ENCODE results near the gene TTC17. TPM values are rescaled to one million over a fixed set of nuclear protein-coding genes. Genes with fewer than 3 reads are reported as not detected.

TTC17 gene, protein sequence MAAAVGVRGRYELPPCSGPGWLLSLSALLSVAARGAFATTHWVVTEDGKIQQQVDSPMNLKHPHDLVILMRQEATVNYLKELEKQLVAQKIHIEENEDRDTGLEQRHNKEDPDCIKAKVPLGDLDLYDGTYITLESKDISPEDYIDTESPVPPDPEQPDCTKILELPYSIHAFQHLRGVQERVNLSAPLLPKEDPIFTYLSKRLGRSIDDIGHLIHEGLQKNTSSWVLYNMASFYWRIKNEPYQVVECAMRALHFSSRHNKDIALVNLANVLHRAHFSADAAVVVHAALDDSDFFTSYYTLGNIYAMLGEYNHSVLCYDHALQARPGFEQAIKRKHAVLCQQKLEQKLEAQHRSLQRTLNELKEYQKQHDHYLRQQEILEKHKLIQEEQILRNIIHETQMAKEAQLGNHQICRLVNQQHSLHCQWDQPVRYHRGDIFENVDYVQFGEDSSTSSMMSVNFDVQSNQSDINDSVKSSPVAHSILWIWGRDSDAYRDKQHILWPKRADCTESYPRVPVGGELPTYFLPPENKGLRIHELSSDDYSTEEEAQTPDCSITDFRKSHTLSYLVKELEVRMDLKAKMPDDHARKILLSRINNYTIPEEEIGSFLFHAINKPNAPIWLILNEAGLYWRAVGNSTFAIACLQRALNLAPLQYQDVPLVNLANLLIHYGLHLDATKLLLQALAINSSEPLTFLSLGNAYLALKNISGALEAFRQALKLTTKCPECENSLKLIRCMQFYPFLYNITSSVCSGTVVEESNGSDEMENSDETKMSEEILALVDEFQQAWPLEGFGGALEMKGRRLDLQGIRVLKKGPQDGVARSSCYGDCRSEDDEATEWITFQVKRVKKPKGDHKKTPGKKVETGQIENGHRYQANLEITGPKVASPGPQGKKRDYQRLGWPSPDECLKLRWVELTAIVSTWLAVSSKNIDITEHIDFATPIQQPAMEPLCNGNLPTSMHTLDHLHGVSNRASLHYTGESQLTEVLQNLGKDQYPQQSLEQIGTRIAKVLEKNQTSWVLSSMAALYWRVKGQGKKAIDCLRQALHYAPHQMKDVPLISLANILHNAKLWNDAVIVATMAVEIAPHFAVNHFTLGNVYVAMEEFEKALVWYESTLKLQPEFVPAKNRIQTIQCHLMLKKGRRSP
- 10 to 100 TPM; 71.4 to 87.3 TPM for total RNA-seq

DNA sequence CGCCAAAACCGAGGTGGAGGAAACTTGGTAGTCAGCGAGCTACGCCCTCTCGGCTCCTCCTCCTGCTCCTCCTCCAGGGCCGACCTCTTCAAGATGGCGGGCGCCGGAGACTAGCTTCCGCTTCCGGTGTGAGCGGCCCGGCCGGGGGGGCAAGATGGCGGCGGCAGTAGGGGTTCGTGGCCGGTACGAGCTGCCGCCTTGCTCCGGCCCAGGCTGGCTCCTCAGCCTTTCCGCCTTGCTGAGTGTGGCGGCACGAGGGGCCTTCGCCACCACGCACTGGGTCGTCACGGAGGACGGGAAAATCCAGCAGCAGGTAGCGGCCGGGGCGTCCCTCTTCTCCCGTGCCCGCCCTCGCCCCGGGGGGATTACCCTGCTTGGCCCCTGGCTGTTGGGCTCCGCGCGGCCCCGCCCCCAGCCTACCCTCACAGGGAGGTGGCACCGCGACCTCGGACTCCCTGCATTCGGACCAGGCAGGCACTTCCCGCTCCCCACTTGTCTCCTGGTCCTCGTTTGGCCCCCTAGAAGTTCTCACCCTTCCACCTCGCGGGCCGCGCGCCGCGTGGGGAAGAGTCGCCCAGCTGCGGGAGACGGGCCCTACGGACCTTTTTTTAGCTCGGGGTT, at the start of gene TTC17:
TSS of gene TTC17 (plus strand) at position 120 of the 621 bp plus-strand sequence. CDS start at position 155, 35 bp downstream.
- Histone ChIP-seq H3K9me3 (no peaks in the 10 kb centered on the region), H3K4me1 (replicated peaks) (peaks cover 7% of the 10 kb centered on the region), H3K4me3 (peak within 1 kb of the TSS; percentile 93), H3K27me3 (replicated peaks; ENCODE audit: insufficient read depth) (no peaks in the 10 kb centered on the region), H3K27ac (peak within 1 kb of the TSS; percentile 79 to 82), H3K36me3 (no peaks in the 10 kb centered on the region)
- peak; percentile 91 for DNase-seq (ENCODE audit: low spot score)
- under 1% methylated on average over 50 of the region's 58 CpGs for WGBS
- TF ChIP-seq, protein P1, sequence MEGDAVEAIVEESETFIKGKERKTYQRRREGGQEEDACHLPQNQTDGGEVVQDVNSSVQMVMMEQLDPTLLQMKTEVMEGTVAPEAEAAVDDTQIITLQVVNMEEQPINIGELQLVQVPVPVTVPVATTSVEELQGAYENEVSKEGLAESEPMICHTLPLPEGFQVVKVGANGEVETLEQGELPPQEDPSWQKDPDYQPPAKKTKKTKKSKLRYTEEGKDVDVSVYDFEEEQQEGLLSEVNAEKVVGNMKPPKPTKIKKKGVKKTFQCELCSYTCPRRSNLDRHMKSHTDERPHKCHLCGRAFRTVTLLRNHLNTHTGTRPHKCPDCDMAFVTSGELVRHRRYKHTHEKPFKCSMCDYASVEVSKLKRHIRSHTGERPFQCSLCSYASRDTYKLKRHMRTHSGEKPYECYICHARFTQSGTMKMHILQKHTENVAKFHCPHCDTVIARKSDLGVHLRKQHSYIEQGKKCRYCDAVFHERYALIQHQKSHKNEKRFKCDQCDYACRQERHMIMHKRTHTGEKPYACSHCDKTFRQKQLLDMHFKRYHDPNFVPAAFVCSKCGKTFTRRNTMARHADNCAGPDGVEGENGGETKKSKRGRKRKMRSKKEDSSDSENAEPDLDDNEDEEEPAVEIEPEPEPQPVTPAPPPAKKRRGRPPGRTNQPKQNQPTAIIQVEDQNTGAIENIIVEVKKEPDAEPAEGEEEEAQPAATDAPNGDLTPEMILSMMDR (IDR thresholded peaks at IDR 0.05) = no peak
- peak; percentile 96 for TF ChIP-seq POLR2AphosphoS5 (IDR thresholded peaks at IDR 0.05)
- TF ChIP-seq POLR2A (IDR thresholded peaks at IDR 0.05) = peak; percentile 66
- intact Hi-C loops (cut with DNase I) = no loop called here

DNA sequence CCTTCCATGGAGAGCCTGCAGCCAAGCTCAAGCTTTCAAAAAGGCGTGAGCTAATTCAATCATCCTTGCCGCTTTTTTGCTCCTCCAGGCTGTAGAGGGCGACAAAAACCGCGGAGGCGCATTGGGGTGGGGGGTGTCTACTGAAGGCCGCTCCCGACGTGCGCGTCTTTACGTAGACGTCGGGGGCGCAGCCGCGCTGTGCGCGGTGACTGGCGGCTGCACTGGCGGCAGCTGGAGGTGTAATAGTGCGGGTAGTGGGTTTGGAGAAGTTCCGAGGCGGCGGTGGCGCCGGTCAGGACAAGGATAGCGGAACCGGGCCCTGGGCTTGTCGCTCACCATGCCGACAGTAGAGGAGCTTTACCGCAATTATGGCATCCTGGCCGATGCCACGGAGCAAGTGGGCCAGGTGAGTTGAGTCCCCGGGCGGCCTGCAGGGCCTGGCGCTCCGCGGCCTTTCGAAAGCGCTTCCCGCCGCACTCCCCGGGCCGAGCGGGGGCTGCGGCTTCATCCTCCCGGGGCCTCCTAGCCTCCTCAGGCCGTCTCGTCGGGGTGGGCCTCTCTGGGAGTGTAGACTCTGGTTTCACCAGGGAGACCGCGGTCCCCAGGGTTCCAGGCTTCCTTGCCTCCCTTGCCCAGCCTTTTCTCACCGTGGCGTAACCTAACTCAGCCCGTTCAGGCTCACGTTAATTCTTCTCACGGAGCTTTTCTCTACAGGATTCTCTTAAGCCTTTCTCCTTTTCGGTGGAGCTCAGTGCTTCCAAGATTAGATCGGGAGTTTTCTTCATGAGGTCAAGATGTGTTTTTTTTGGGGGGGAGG, 46.7 kb upstream of the TTC17 start, which contains the start of gene API5:
TSS of gene API5 (plus strand) at position 206 of the 817 bp plus-strand sequence. CDS start at position 338, 132 bp downstream.
- under 1% methylated on average over 60 of the region's 60 CpGs for WGBS
- intact Hi-C loops (cut with DNase I) = no loop called here

GRCh38 chr11:43315966-43316365, 42.8 kb upstream of the TTC17 start:
- TF ChIP-seq POLR2A (IDR thresholded peaks at IDR 0.05) = no peak
- TF ChIP-seq POLR2AphosphoS5 (IDR thresholded peaks at IDR 0.05) = no peak
- no peak for DNase-seq (ENCODE audit: low spot score)
- no peaks in the 10 kb centered on the region for H3K36me3 ChIP-seq
- H3K4me3 ChIP-seq = no peak overlapping the region
- no peaks in the 10 kb centered on the region for H3K27me3 ChIP-seq (replicated peaks; ENCODE audit: insufficient read depth)
- no peaks in the 10 kb centered on the region for H3K9me3 ChIP-seq
- no peaks in the 10 kb centered on the region for H3K4me1 ChIP-seq (replicated peaks)
- intact Hi-C loops (cut with DNase I) = no loop called here
- no peak overlapping the region for H3K27ac ChIP-seq
- 79% methylated on average over 2 of the region's 2 CpGs for whole genome bisulfite sequencing

More for the DNA sequence above, 46.7 kb upstream of the TTC17 start, which contains the start of gene API5:
- TF ChIP-seq POLR2A (IDR thresholded peaks at IDR 0.05) (peak; percentile 65), POLR2AphosphoS5 (IDR thresholded peaks at IDR 0.05) (peak; percentile 85)
- TF ChIP-seq, protein P1 (IDR thresholded peaks at IDR 0.05) = peak in 3 of 4 experiments; percentile 72 to 79 (median 77)
- Histone ChIP-seq H3K9me3 (no peaks in the 10 kb centered on the region), H3K27me3 (replicated peaks; ENCODE audit: insufficient read depth) (no peaks in the 10 kb centered on the region), H3K4me3 (peak within 1 kb of the TSS; percentile 77), H3K4me1 (replicated peaks) (no peaks in the 10 kb centered on the region), H3K27ac (peak within 1 kb of the TSS; percentile 77 to 78), H3K36me3 (no peaks in the 10 kb centered on the region)
- DNase-seq (ENCODE audit: low spot score) = peak; percentile 87

DNA sequence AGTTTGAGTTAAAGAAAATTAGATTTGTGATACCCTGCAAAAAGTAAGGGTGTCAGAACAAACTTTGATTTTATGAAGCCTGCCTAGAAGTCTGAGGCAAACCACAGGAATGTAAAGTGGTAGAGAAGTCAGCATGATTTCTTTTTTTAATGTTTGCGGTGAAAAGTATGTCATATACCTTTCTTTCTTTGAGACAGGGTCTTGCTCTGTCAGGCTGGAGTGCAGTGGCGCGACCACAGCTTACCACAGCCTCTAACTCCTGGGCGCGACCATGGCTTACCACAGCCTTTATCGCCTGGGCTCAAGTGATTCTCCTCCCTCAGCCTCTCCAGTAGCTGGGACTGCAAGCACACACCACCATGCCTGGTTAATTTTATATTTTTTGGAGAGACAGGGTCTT, 42.3 kb upstream of the TTC17 start:
- no peaks in the 10 kb centered on the region for H3K27me3 ChIP-seq (replicated peaks; ENCODE audit: insufficient read depth)
- H3K4me1 ChIP-seq (replicated peaks) = no peaks in the 10 kb centered on the region
- DNase-seq (ENCODE audit: low spot score) = no peak
- intact Hi-C loops (cut with DNase I) = no loop called here
- no peak overlapping the region for H3K27ac ChIP-seq
- TF ChIP-seq, protein P1 (IDR thresholded peaks at IDR 0.05) = no peak
- TF ChIP-seq POLR2A (IDR thresholded peaks at IDR 0.05) (no peak), POLR2AphosphoS5 (IDR thresholded peaks at IDR 0.05) (no peak)
- no peaks in the 10 kb centered on the region for H3K9me3 ChIP-seq
- H3K4me3 ChIP-seq = no peak overlapping the region
- WGBS = 73% methylated on average over 6 of the region's 6 CpGs
- no peaks in the 10 kb centered on the region for H3K36me3 ChIP-seq
